ENCODE measurements around the gene EPS8L2. TPM values are rescaled to one million over a fixed set of nuclear protein-coding genes. Genes with fewer than 3 reads are reported as not detected.

The EPS8L2 gene
- total RNA-seq, 3 donors from 2014 or later, result 6.1 to 151 (median 115) TPM

DNA sequence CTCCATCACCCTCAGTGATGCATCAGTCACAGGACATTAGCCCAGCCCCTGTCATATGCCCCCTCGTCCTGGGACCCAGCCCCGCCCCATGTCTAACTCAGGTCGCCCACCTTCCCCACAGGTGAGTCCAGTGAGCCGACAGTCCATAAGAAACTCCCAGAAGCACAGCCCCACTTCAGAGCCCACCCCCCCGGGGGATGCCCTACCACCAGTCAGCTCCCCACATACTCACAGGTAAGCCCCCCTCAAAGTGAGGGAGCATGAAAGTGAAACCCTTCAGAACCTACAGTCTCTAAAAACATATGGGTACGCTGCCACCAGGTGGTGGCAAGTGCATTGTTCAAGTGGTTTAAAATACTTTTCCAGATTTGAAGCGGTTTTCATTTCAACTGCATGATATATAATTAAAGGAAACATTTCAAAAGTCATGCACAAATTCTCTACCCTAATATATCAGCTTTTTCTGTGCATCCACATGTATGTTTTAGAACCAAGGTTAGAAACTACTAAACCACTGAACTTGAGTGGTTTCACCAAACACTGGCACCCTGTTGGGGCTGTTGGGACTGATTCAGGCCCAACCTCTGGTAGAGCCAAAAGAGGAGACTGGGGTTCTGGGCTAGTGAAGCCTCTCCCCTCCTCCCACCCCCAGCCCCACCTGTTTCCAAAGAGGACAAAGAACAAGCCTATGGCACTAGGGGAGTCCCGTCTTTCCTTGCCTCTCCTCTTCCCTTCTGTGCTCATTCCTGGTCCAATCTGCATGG is 17.3 kb downstream of the EPS8L2 start:
- H3K4me3 ChIP-seq, result no peak overlapping the region

DNA sequence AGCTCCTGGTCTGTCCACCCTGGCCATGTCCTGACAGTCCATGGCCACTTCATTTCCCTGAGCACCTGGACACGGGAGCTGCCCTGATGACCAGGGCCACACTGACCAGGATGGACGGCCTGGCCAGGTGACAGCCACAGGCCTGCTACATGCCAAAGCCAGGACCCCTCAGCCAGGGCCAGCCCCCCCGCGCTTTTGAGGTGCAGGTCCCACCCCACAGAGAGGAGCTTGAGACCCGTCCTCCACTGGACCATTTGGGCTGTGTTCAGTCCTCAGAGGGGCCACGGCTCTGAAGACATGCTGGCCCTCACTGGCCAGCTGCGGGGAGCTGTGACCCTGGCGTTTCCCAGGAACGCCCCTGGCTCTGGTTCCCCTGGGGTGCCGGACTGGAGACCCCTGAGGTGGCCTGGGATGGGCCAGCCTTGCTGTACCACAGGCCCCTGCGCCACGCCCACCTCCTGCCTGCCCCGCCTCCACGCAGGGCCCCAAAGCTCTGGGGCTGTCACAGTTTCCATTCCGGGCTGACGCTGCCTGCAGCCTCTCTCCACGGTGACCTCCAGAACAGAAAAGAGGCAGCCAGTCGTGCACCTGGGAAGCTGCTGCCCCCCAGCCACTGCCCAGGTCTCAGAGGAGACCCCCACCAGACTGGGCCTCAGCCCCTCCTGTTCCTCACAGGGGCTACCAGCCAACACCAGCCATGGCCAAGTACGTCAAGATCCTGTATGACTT is 18.2 kb downstream of the EPS8L2 start:
- intact Hi-C loops (cut with DNase I; ENCODE audit: low total_unique reads), result no loop called here
- no peak for TF ChIP-seq POLR2A (IDR thresholded peaks at IDR 0.05)
- TF ChIP-seq, protein P1, sequence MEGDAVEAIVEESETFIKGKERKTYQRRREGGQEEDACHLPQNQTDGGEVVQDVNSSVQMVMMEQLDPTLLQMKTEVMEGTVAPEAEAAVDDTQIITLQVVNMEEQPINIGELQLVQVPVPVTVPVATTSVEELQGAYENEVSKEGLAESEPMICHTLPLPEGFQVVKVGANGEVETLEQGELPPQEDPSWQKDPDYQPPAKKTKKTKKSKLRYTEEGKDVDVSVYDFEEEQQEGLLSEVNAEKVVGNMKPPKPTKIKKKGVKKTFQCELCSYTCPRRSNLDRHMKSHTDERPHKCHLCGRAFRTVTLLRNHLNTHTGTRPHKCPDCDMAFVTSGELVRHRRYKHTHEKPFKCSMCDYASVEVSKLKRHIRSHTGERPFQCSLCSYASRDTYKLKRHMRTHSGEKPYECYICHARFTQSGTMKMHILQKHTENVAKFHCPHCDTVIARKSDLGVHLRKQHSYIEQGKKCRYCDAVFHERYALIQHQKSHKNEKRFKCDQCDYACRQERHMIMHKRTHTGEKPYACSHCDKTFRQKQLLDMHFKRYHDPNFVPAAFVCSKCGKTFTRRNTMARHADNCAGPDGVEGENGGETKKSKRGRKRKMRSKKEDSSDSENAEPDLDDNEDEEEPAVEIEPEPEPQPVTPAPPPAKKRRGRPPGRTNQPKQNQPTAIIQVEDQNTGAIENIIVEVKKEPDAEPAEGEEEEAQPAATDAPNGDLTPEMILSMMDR (IDR thresholded peaks at IDR 0.05), result no peak
- TF ChIP-seq POLR2AphosphoS5 (IDR thresholded peaks at IDR 0.05), result no peak

More for the DNA sequence above, 17.3 kb downstream of the EPS8L2 start:
- H3K4me1 ChIP-seq, result peaks cover 5 to 25% of the 10 kb centered on the region in 2 donors
- H3K9me3 ChIP-seq, result no peaks in the 10 kb centered on the region
- no peaks in the 10 kb centered on the region for H3K27me3 ChIP-seq
- no peak for DNase-seq (ENCODE audit: low spot score in 2 of 2)
- TF ChIP-seq, protein P1 (IDR thresholded peaks at IDR 0.05), result peak; percentile 47 to 66 (median 54)
- TF ChIP-seq POLR2A (IDR thresholded peaks at IDR 0.05) (no peak), POLR2AphosphoS5 (IDR thresholded peaks at IDR 0.05) (no peak)
- no peak overlapping the region for H3K27ac ChIP-seq
- intact Hi-C loops (cut with DNase I; ENCODE audit: low total_unique reads), result no loop called here
- H3K36me3 ChIP-seq, result no peaks in the 10 kb centered on the region

DNA sequence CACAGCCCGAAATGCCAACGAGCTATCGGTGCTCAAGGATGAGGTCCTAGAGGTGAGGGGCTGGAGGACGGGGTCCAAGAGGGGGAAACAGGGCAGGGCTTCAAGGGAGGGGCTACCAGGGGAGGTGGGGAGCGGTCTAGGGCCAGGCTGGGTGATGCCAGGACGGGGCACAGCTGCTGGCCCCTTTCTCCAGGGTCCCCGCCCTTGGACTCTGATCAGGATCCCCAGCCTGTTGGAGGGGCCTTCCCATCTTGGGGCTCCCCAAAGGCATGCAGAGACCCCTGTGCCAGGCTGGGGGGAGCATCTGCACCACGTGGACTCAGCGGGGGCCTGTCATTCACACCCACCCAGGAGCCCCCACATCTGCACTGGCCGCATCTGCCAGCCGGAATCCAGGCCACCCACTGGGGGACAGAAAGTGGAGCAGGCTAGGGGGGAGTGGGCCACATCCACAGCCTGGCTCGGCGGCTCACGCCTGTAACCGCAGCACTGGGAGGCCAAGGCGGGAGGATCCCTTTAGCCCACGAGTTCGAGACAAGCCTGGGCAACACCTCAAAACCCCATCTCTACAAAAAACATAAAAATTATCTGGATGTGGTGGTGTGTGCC is 18.9 kb downstream of the EPS8L2 start:
- Histone ChIP-seq H3K9me3 (no peaks in the 10 kb centered on the region), H3K36me3 (no peaks in the 10 kb centered on the region), H3K27me3 (no peaks in the 10 kb centered on the region), H3K27ac (no peak overlapping the region), H3K4me3 (no peak overlapping the region), H3K4me1 (peaks cover 5 to 25% of the 10 kb centered on the region in 2 donors)
- no peak for DNase-seq (ENCODE audit: low spot score in 2 of 2)
- TF ChIP-seq POLR2A (IDR thresholded peaks at IDR 0.05) (no peak), POLR2AphosphoS5 (IDR thresholded peaks at IDR 0.05) (no peak)
- TF ChIP-seq, protein P1 (IDR thresholded peaks at IDR 0.05), result no peak
- intact Hi-C loops (cut with DNase I; ENCODE audit: low total_unique reads), result no loop called here

More for the DNA sequence above, 18.2 kb downstream of the EPS8L2 start:
- no peaks in the 10 kb centered on the region for H3K9me3 ChIP-seq
- no peak overlapping the region for H3K27ac ChIP-seq
- H3K4me3 ChIP-seq, result no peak overlapping the region
- peaks cover 5 to 25% of the 10 kb centered on the region in 2 donors for H3K4me1 ChIP-seq
- no peaks in the 10 kb centered on the region for H3K27me3 ChIP-seq
- DNase-seq (ENCODE audit: low spot score in 2 of 2), result no peak
- H3K36me3 ChIP-seq, result no peaks in the 10 kb centered on the region

DNA sequence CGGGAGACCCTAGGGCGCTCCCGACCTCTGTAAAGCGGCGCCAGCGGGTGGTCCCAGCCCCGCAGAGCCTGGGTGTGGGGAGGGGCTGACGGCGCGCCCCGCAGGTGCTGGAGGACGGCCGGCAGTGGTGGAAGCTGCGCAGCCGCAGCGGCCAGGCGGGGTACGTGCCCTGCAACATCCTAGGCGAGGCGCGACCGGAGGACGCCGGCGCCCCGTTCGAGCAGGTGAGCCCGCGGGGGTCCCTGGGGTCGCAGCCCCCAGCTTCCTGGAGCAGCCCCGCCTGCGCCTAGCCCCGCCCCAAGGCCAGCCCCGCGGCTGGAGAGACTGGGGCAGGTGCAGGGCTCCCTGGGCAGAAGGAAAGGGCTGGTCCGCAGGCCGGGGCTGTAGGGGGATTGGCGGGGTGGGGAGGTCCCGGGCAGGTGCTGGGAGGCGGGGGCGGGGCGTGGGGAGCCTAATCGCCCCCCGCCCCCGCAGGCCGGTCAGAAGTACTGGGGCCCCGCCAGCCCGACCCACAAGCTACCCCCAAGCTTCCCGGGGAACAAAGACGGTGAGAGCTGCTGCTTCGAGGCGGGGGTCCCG is 19.7 kb downstream of the EPS8L2 start:
- H3K27ac ChIP-seq, result peak overlapping the region; percentile 87 to 90
- no peaks in the 10 kb centered on the region for H3K27me3 ChIP-seq
- peaks cover 5 to 25% of the 10 kb centered on the region in 2 donors for H3K4me1 ChIP-seq
- TF ChIP-seq POLR2AphosphoS5 (IDR thresholded peaks at IDR 0.05) (no peak), POLR2A (IDR thresholded peaks at IDR 0.05) (no peak)
- TF ChIP-seq, protein P1 (IDR thresholded peaks at IDR 0.05), result no peak
- peak overlapping the region in 2 of 3 donors; percentile 37 to 48 for H3K4me3 ChIP-seq
- no peaks in the 10 kb centered on the region for H3K36me3 ChIP-seq
- no peak for DNase-seq (ENCODE audit: low spot score in 2 of 2)
- H3K9me3 ChIP-seq, result no peaks in the 10 kb centered on the region
- intact Hi-C loops (cut with DNase I; ENCODE audit: low total_unique reads), result no loop called here
